ENCODE results near the gene GALNT2. TPM values are rescaled to one million over a fixed set of nuclear protein-coding genes. Genes with fewer than 3 reads are reported as not detected.

Gene GALNT2
- total and polyA plus RNA-seq, 2 experiments from 2014 or later, result 17.8 to 48.3 TPM

DNA sequence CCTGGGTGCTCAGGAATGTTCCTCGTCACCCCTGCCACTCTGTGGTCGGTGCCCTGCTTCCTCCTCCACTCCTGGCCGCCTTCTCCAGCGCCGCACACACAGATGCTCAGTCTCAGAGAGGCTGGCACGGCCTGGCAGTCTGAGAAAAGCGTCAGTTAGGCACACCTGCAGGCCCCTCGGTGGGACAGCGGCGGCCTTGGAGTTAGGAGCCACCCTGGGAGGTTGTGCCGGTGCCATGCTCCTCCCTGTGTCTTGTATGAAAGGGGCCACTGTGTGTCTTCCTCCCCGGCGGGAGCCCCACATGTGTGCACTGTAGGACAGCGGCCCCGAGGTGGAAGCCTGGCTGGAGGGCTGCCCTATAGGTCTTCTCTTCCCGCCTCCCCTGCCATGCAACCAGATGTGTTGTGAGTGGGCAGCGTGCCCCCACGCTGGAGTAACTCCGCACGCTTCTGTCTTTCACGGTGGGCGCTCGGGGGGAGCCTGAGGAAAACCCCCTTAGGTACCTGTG is 213.9 kb downstream of the GALNT2 start (continued):
- TF ChIP-seq, protein P1, sequence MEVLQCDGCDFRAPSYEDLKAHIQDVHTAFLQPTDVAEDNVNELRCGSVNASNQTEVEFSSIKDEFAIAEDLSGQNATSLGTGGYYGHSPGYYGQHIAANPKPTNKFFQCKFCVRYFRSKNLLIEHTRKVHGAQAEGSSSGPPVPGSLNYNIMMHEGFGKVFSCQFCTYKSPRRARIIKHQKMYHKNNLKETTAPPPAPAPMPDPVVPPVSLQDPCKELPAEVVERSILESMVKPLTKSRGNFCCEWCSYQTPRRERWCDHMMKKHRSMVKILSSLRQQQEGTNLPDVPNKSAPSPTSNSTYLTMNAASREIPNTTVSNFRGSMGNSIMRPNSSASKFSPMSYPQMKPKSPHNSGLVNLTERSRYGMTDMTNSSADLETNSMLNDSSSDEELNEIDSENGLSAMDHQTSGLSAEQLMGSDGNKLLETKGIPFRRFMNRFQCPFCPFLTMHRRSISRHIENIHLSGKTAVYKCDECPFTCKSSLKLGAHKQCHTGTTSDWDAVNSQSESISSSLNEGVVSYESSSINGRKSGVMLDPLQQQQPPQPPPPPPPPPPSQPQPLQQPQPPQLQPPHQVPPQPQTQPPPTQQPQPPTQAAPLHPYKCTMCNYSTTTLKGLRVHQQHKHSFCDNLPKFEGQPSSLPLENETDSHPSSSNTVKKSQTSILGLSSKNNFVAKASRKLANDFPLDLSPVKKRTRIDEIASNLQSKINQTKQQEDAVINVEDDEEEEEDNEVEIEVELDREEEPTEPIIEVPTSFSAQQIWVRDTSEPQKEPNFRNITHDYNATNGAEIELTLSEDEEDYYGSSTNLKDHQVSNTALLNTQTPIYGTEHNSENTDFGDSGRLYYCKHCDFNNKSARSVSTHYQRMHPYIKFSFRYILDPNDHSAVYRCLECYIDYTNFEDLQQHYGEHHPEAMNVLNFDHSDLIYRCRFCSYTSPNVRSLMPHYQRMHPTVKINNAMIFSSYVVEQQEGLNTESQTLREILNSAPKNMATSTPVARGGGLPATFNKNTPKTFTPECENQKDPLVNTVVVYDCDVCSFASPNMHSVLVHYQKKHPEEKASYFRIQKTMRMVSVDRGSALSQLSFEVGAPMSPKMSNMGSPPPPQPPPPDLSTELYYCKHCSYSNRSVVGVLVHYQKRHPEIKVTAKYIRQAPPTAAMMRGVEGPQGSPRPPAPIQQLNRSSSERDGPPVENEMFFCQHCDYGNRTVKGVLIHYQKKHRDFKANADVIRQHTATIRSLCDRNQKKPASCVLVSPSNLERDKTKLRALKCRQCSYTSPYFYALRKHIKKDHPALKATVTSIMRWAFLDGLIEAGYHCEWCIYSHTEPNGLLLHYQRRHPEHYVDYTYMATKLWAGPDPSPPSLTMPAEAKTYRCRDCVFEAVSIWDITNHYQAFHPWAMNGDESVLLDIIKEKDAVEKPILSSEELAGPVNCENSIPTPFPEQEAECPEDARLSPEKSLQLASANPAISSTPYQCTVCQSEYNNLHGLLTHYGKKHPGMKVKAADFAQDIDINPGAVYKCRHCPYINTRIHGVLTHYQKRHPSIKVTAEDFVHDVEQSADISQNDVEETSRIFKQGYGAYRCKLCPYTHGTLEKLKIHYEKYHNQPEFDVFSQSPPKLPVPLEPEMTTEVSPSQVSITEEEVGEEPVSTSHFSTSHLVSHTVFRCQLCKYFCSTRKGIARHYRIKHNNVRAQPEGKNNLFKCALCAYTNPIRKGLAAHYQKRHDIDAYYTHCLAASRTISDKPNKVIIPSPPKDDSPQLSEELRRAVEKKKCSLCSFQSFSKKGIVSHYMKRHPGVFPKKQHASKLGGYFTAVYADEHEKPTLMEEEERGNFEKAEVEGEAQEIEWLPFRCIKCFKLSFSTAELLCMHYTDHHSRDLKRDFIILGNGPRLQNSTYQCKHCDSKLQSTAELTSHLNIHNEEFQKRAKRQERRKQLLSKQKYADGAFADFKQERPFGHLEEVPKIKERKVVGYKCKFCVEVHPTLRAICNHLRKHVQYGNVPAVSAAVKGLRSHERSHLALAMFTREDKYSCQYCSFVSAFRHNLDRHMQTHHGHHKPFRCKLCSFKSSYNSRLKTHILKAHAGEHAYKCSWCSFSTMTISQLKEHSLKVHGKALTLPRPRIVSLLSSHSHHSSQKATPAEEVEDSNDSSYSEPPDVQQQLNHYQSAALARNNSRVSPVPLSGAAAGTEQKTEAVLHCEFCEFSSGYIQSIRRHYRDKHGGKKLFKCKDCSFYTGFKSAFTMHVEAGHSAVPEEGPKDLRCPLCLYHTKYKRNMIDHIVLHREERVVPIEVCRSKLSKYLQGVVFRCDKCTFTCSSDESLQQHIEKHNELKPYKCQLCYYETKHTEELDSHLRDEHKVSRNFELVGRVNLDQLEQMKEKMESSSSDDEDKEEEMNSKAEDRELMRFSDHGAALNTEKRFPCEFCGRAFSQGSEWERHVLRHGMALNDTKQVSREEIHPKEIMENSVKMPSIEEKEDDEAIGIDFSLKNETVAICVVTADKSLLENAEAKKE (CRISPR knock-in tag; IDR thresholded peaks at IDR 0.05), result no peak
- TF ChIP-seq, protein P2, sequence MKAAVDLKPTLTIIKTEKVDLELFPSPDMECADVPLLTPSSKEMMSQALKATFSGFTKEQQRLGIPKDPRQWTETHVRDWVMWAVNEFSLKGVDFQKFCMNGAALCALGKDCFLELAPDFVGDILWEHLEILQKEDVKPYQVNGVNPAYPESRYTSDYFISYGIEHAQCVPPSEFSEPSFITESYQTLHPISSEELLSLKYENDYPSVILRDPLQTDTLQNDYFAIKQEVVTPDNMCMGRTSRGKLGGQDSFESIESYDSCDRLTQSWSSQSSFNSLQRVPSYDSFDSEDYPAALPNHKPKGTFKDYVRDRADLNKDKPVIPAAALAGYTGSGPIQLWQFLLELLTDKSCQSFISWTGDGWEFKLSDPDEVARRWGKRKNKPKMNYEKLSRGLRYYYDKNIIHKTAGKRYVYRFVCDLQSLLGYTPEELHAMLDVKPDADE (IDR thresholded peaks at IDR 0.05), result no peak
- no peak for TF ChIP-seq STAT1 (IDR thresholded peaks at IDR 0.05; ENCODE audit: unreplicated experiment)

DNA sequence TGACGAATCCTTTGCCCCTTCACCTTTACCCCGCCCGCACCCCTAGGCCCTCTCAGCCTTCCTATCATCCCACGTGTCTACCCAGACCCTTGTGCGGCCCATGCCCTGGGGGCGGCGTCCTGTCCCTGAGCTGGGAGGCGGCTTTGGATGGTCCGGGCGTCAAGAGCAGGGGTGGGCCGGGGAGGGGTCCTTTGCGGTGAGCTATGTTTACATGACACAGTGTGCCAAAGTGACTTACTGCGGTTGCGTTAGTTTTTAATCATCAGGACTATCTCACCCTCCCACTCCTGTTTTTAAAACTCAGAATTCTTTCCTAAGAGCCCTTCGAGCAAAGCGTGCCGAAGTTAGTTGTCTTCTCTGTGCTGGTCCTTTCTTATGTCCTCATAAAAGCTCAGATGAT is 214.5 kb downstream of the GALNT2 start:
- ATAC-seq (no peak), DNase-seq (ENCODE audit: low spot score) (no peak)
- Histone ChIP-seq H3F3A (replicated peaks; ENCODE audit: low read depth) (peaks cover 4% of the 10 kb centered on the region; the same call in 1 of the 2 replicates), H3K27ac (ENCODE audit: low read depth) (no peak overlapping the region), H3K9me2 (ENCODE audit: insufficient read depth) (no peaks in the 10 kb centered on the region), H3K79me2 (replicated peaks; ENCODE audit: insufficient read depth) (no peaks in the 10 kb centered on the region), H2AFZ (no peak overlapping the region), H3K4me3 (no peak overlapping the region), H4K20me1 (replicated peaks; ENCODE audit: insufficient read depth) (no peaks in the 10 kb centered on the region; the same call in 1 of the 2 replicates), H3K4me1 (ENCODE audit: insufficient read depth) (peaks cover 13% of the 10 kb centered on the region), H3K36me3 (ENCODE audit: insufficient read depth) (no peaks in the 10 kb centered on the region; the same call in 1 of the 2 replicates), H3K4me2 (no peak overlapping the region), H3K27me3 (ENCODE audit: insufficient read depth) (no peaks in the 10 kb centered on the region)
- no peak overlapping the region for H3K27ac Mint-ChIP-seq
- peaks cover 7% of the 10 kb centered on the region; the same call in 2 of the 3 replicates for H3K36me3 Mint-ChIP-seq (ENCODE audit: low read depth)
- H3K27me3 Mint-ChIP-seq (ENCODE audit: insufficient read depth, low read depth, poor library complexity), result peaks cover 8% of the 10 kb centered on the region
- no peaks in the 10 kb centered on the region for H3K9me3 Mint-ChIP-seq
- no peak overlapping the region; the same call in 2 of the 3 replicates for H3K4me3 Mint-ChIP-seq
- peaks cover 40% of the 10 kb centered on the region for H3K4me1 Mint-ChIP-seq
- TF ChIP-seq ZNF331 (CRISPR knock-in tag; IDR thresholded peaks at IDR 0.05; ENCODE audit: low read depth) (no peak), JUNB (IDR thresholded peaks at IDR 0.05; ENCODE audit: unreplicated experiment) (no peak), NANOG (IDR thresholded peaks at IDR 0.05; ENCODE audit: borderline replicate concordance) (no peak), CREB1 (CRISPR knock-in tag; IDR thresholded peaks at IDR 0.05; ENCODE audit: low read depth) (no peak)
- TF ChIP-seq, protein P1 (CRISPR knock-in tag; IDR thresholded peaks at IDR 0.05), result no peak

Measured in GM23338 (cell line).